Skeletal muscle satellite cell (primary cell): ENCODE results near the gene CMTM2.
"Not testable (repeated sequence)": the region's sequence is repeated elsewhere in the genome, so short reads cannot be mapped to it uniquely, and the experiment has no call there.

Source experiments
- H3K27me3 ChIP-seq: 2 replicates; pipeline ENCODE4 v1.7.0; 2013; ENCODE audit warnings: low read length; ENCODE audit not compliant: control insufficient read depth, insufficient read depth
- H3K36me3 ChIP-seq: 2 replicates; pipeline ENCODE4 v1.7.0; 2013; ENCODE audit warnings: mild to moderate bottlenecking, control low read depth, low read length; ENCODE audit not compliant: insufficient read depth
- H3K4me1 ChIP-seq: 2 replicates; pipeline ENCODE4 v1.7.0; 2013; ENCODE audit warnings: low read length; ENCODE audit not compliant: control insufficient read depth, insufficient read depth
- H3K4me2 ChIP-seq: 2 replicates; pipeline ENCODE4 v1.7.0; 2013; ENCODE audit warnings: mild to moderate bottlenecking, low read length
- H3K4me3 ChIP-seq: 2 replicates; pipeline ENCODE4 v1.7.0; 2013; ENCODE audit warnings: low read length
- H3K9ac ChIP-seq: 2 replicates; pipeline ENCODE4 v1.7.0; 2013; ENCODE audit warnings: mild to moderate bottlenecking, low read depth, low read length, moderate library complexity
- H3K9me3 ChIP-seq: replicated peaks from 2 replicates; pipeline ENCODE4 v1.7.0; 2013; ENCODE audit warnings: mild to moderate bottlenecking, control low read depth, low read length

The CMTM2 gene

GRCh38 chr16:66554495-66554894, 24.8 kb upstream of the CMTM2 start:
- no peak overlapping the region for H3K4me3 ChIP-seq
- peaks cover 27% of the 10 kb centered on the region for H3K4me1 ChIP-seq
- peaks cover 10% of the 10 kb centered on the region for H3K36me3 ChIP-seq
- H3K9me3 ChIP-seq = no peaks in the 10 kb centered on the region
- no peak overlapping the region for H3K4me2 ChIP-seq
- no peak overlapping the region for H3K9ac ChIP-seq
- H3K27me3 ChIP-seq = no peaks in the 10 kb centered on the region

GRCh38 chr16:66560107-66560506, 19.2 kb upstream of the CMTM2 start:
- Histone ChIP-seq H3K4me2 (no peak overlapping the region), H3K36me3 (peaks cover 26% of the 10 kb centered on the region), H3K27me3 (no peaks in the 10 kb centered on the region), H3K4me3 (no peak overlapping the region), H3K9ac (no peak overlapping the region), H3K4me1 (no peaks in the 10 kb centered on the region), H3K9me3 (no peaks in the 10 kb centered on the region)

- H3K27me3 ChIP-seq = no peaks in the 10 kb centered on the region
- no peaks in the 10 kb centered on the region for H3K4me1 ChIP-seq
- no peak overlapping the region for H3K4me3 ChIP-seq
- H3K9me3 ChIP-seq = no peaks in the 10 kb centered on the region
- H3K9ac ChIP-seq = no peak overlapping the region
- H3K36me3 ChIP-seq = peaks cover 39% of the 10 kb centered on the region
- no peak overlapping the region for H3K4me2 ChIP-seq
Measured at GRCh38 chr16:66561381-66562080, 17.7 kb upstream of the CMTM2 start.

- no peak overlapping the region for H3K4me3 ChIP-seq
- no peak overlapping the region for H3K9ac ChIP-seq
- H3K9me3 ChIP-seq = no peaks in the 10 kb centered on the region
- H3K4me2 ChIP-seq = no peak overlapping the region
- H3K36me3 ChIP-seq = peaks cover 39% of the 10 kb centered on the region
- H3K4me1 ChIP-seq = no peaks in the 10 kb centered on the region
- no peaks in the 10 kb centered on the region for H3K27me3 ChIP-seq
Measured at GRCh38 chr16:66562409-66562808, 16.9 kb upstream of the CMTM2 start.

GRCh38 chr16:66562986-66563385, 16.3 kb upstream of the CMTM2 start:
- Histone ChIP-seq H3K4me2 (no peak overlapping the region), H3K4me1 (no peaks in the 10 kb centered on the region), H3K36me3 (peaks cover 39% of the 10 kb centered on the region), H3K9me3 (no peaks in the 10 kb centered on the region), H3K27me3 (no peaks in the 10 kb centered on the region), H3K9ac (no peak overlapping the region), H3K4me3 (no peak overlapping the region)

GRCh38 chr16:66563574-66564334, 15.5 kb upstream of the CMTM2 start:
- no peak overlapping the region for H3K4me2 ChIP-seq
- no peaks in the 10 kb centered on the region for H3K27me3 ChIP-seq
- peaks cover 4% of the 10 kb centered on the region for H3K4me1 ChIP-seq
- H3K9me3 ChIP-seq = no peaks in the 10 kb centered on the region
- H3K9ac ChIP-seq = no peak overlapping the region
- no peak overlapping the region for H3K4me3 ChIP-seq
- H3K36me3 ChIP-seq = peaks cover 32% of the 10 kb centered on the region

GRCh38 chr16:66566051-66566901, 13.0 kb upstream of the CMTM2 start, which contains the start of gene CMTM1:
Gene CMTM1, plus strand, starts transcription at chr16:66566439. Its CDS starts 75 bp downstream, at chr16:66566514.
- Histone ChIP-seq H3K27me3 (no peaks in the 10 kb centered on the region), H3K4me2 (no peak within 1 kb of the TSS), H3K9me3 (no peaks in the 10 kb centered on the region), H3K9ac (no peak within 1 kb of the TSS), H3K4me1 (peaks cover 23% of the 10 kb centered on the region), H3K36me3 (peaks cover 29% of the 10 kb centered on the region), H3K4me3 (no peak within 1 kb of the TSS)

- not testable (repeated sequence) for H3K4me3 ChIP-seq, H3K27me3 ChIP-seq, H3K9me3 ChIP-seq, H3K4me2 ChIP-seq, H3K9ac ChIP-seq
- Histone ChIP-seq H3K4me1 (peaks cover 23% of the 10 kb centered on the region), H3K36me3 (peaks cover 29% of the 10 kb centered on the region)
Measured at GRCh38 chr16:66567270-66567669, 12.0 kb upstream of the CMTM2 start.

GRCh38 chr16:66568355-66568754, 10.9 kb upstream of the CMTM2 start:
- H3K4me3 ChIP-seq = no peak overlapping the region
- H3K27me3 ChIP-seq = no peaks in the 10 kb centered on the region
- H3K9me3 ChIP-seq = no peaks in the 10 kb centered on the region
- H3K4me1 ChIP-seq = peaks cover 23% of the 10 kb centered on the region
- H3K9ac ChIP-seq = no peak overlapping the region
- H3K36me3 ChIP-seq = peaks cover 25% of the 10 kb centered on the region
- H3K4me2 ChIP-seq = no peak overlapping the region

- Histone ChIP-seq H3K4me2 (peak overlapping the region; percentile 65), H3K4me3 (peak overlapping the region; percentile 14), H3K27me3 (no peaks in the 10 kb centered on the region), H3K36me3 (peaks cover 19% of the 10 kb centered on the region), H3K9ac (no peak overlapping the region), H3K9me3 (no peaks in the 10 kb centered on the region), H3K4me1 (peaks cover 23% of the 10 kb centered on the region)
Measured at GRCh38 chr16:66569131-66569530, 10.1 kb upstream of the CMTM2 start.

- peaks cover 16% of the 10 kb centered on the region for H3K36me3 ChIP-seq
- no peaks in the 10 kb centered on the region for H3K9me3 ChIP-seq
- H3K4me2 ChIP-seq = peak overlapping the region; percentile 65
- no peak overlapping the region for H3K9ac ChIP-seq
- peaks cover 26% of the 10 kb centered on the region for H3K4me1 ChIP-seq
- H3K4me3 ChIP-seq = peak overlapping the region; percentile 14
- no peaks in the 10 kb centered on the region for H3K27me3 ChIP-seq
Measured at GRCh38 chr16:66569827-66570405, 9.3 kb upstream of the CMTM2 start.
